HG03045 (cell line): ENCODE results near the gene CSDE1.

ENCODE experiments used
- ATAC-seq: cut with Tn5 transposase; IDR thresholded peaks from one replicate; pipeline ENCODE4 v1.9.1; 2021; ENCODE audit warnings: mild to moderate bottlenecking, moderate library complexity; ENCODE audit not compliant: unreplicated experiment

Gene CSDE1

DNA sequence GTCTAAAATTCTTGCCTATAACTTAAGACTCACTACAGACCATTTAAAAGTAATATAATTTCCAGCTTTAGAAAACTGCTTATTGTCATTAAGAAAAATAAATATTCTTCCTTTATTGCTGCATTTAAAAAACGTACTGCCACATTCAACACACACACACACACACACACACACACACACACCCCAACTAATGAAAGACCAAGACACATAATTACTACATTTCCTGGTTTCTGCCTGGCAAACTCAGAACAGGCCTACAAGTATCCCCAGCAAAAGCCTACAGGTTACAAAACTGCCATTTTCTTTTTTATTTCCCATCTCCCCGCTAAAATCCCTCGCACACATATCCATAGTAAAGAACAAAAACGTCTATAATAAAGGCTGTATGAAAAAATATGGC, 89.4 kb downstream of the CSDE1 start:
- no peak for ATAC-seq

DNA sequence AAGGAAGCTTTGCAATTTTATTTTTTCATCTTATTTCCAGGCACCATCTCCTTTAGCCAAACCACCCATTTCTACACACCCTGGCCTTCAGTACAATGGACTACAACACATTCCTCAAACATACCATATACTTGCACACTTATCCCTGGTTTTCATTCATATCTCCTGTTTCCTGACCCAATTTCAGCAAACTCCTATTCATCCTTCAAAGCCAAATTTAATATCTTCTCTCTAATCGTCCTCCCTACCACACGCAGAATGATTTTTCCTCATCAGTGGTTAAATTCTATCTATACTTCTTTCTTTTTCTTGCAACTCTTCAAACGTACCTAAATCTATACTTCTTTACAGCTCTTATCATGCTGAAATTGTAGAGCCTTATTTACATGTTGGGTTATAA, 90.8 kb downstream of the CSDE1 start:
- ATAC-seq = no peak
